ENCODE measurements around the gene RAPGEF1. TPM values are rescaled to one million over a fixed set of nuclear protein-coding genes. Genes with fewer than 3 reads are reported as not detected.

Gene RAPGEF1
- total and polyA plus RNA-seq, 9 of the 15 experiments (the other 6 are each of a cell fraction or from before 2014, with no cell fraction given): 0.06 to 44.1 (median 19.9) TPM

GRCh38 chr9:131673068-131673467 lies 66.8 kb downstream of the RAPGEF1 start:
- Histone ChIP-seq H3K9ac (ENCODE audit: insufficient read depth in 1 of 2, low read depth in 2 of 2, low read length in 2 of 2) (no peak overlapping the region), H3K9me3 (replicated peaks; ENCODE audit: control insufficient read depth, insufficient read depth, low read depth, low read length) (no peaks in the 10 kb centered on the region), H3K4me2 (ENCODE audit: insufficient read depth, low read length) (no peak overlapping the region), H3K27me3 (ENCODE audit: control insufficient read depth in 2 of 2, insufficient read depth in 2 of 2, low read length in 2 of 2) (no peaks in the 10 kb centered on the region), H3K36me3 (ENCODE audit: control insufficient read depth, insufficient read depth, low read length) (no peaks in the 10 kb centered on the region), H2AFZ (ENCODE audit: low read depth, low read length) (no peak overlapping the region), H3K4me1 (replicated peaks in 1 of 2; ENCODE audit: control insufficient read depth in 2 of 2, insufficient read depth in 2 of 2, low read length in 2 of 2) (peaks cover 11 to 15% of the 10 kb centered on the region in 2 experiments), H3K79me2 (ENCODE audit: control insufficient read depth, insufficient read depth, low read length) (peaks cover 5% of the 10 kb centered on the region; the same call in 1 of the 3 replicates), H3K4me3 (no peak overlapping the region), H3K9me1 (ENCODE audit: control insufficient read depth, insufficient read depth, low read length) (no peaks in the 10 kb centered on the region), H3K27ac (ENCODE audit: extremely low read depth, low read depth, low read length) (no peak overlapping the region), H4K20me1 (replicated peaks; ENCODE audit: control insufficient read depth, insufficient read depth, low read length) (peaks cover 27% of the 10 kb centered on the region; the same call in 1 of the 2 replicates)
- WGBS (ENCODE audit: insufficient coverage, low coverage, missing lambda C conversion rate): 82% methylated on average over 1 of the region's 1 CpG
- intact Hi-C loops (cut with micrococcal nuclease): no loop called here
- no TSS peak for BruUV-seq (replicated peaks)
- POLR2A ChIA-PET: no interaction called here
- in situ Hi-C loops (cut with MboI): no loop called here
- FAIRE-seq (no peak), DNase-seq (ENCODE audit: extremely low read depth in 1 of 4, low spot score in 3 of 4) (no peak), ATAC-seq (no peak)
- CTCF ChIA-PET (ENCODE audit: low intra/inter-chr PET ratio): no interaction called here
- TF ChIP-seq ZNF175 (CRISPR knock-in tag; IDR thresholded peaks at IDR 0.05; ENCODE audit: low read depth) (no peak), KDM1A (IDR thresholded peaks at IDR 0.05) (peak; percentile 82 to 91), TAL1 (IDR thresholded peaks at IDR 0.05) (no peak), NR4A1 (CRISPR knock-in tag; IDR thresholded peaks at IDR 0.05) (no peak), NR4A1 (tag; IDR thresholded peaks at IDR 0.05) (no peak), ELF4 (CRISPR knock-in tag; IDR thresholded peaks at IDR 0.05) (no peak), MXI1 (IDR thresholded peaks at IDR 0.05; ENCODE audit: low read depth, low read length) (no peak), KLF16 (IDR thresholded peaks at IDR 0.05) (no peak), HDAC1 (IDR thresholded peaks at IDR 0.05) (0 out of 4 replicates have a peak, but pooled peaks of 1 of the 2 experiments have one; percentile 28), PCBP2 (IDR thresholded peaks at IDR 0.05; ENCODE audit: low read depth, low read length, poor library complexity, severe bottlenecking) (no peak), ZNF212 (CRISPR knock-in tag; IDR thresholded peaks at IDR 0.05) (no peak), ZKSCAN3 (CRISPR knock-in tag; IDR thresholded peaks at IDR 0.05) (no peak), ZNF24 (IDR thresholded peaks at IDR 0.05) (no peak), MTF1 (CRISPR knock-in tag; IDR thresholded peaks at IDR 0.05; ENCODE audit: borderline replicate concordance) (no peak), RFX1 (IDR thresholded peaks at IDR 0.05) (no peak)
- TF ChIP-seq, protein P1, sequence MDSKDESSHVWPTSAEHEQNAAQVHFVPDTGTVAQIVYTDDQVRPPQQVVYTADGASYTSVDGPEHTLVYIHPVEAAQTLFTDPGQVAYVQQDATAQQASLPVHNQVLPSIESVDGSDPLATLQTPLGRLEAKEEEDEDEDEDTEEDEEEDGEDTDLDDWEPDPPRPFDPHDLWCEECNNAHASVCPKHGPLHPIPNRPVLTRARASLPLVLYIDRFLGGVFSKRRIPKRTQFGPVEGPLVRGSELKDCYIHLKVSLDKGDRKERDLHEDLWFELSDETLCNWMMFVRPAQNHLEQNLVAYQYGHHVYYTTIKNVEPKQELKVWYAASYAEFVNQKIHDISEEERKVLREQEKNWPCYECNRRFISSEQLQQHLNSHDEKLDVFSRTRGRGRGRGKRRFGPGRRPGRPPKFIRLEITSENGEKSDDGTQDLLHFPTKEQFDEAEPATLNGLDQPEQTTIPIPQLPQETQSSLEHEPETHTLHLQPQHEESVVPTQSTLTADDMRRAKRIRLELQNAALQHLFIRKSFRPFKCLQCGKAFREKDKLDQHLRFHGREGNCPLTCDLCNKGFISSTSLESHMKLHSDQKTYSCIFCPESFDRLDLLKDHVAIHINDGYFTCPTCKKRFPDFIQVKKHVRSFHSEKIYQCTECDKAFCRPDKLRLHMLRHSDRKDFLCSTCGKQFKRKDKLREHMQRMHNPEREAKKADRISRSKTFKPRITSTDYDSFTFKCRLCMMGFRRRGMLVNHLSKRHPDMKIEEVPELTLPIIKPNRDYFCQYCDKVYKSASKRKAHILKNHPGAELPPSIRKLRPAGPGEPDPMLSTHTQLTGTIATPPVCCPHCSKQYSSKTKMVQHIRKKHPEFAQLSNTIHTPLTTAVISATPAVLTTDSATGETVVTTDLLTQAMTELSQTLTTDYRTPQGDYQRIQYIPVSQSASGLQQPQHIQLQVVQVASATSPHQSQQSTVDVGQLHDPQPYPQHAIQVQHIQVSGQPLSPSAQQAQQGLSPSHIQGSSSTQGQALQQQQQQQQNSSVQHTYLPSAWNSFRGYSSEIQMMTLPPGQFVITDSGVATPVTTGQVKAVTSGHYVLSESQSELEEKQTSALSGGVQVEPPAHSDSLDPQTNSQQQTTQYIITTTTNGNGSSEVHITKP (IDR thresholded peaks at IDR 0.05; ENCODE audit: partially characterized antibody): no peak
